ENCODE measurements around the gene QRICH1.

Gene QRICH1

DNA sequence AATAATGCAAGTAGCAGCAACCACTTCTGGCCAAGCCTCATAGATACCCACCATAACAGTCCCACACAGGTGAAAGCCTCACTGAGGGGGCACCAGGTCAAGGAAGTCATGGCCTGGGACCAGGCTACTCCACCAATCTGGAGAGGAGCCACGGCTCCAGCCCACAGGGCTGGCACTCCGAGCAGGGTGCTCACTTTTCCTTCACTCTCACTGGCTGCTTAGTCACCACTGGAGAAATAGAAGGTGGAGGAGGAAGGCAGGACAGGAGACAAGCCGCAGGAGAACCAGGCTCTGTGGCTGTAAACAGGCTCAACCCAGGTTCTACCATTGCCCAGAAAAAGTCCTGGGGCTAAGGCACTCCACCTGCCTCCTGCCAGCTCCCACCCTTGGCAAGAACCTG, 25.6 kb upstream of the QRICH1 start:
- no peak for DNase-seq (ENCODE audit: low read depth)

DNA sequence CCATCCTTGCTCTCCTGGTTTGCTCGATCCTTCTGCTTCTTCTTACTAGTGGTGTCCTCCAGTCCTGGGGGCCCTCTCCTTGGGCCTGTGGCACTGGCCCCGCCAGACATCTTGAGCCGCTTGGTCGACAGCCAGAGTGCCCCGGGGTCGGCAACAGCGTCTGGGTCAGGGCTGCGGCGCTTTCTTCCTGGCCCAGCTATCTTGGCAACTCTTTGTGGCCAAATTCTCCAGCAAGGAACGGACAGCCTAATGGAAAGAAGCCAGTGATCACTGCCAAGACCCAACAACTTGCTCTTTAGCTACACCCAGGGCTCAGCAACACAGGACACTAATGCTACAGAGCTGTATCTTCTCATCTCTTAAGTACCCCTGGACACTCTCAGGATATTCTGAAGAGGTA, 25.2 kb upstream of the QRICH1 start:
- DNase-seq (ENCODE audit: low read depth), result no peak

DNA sequence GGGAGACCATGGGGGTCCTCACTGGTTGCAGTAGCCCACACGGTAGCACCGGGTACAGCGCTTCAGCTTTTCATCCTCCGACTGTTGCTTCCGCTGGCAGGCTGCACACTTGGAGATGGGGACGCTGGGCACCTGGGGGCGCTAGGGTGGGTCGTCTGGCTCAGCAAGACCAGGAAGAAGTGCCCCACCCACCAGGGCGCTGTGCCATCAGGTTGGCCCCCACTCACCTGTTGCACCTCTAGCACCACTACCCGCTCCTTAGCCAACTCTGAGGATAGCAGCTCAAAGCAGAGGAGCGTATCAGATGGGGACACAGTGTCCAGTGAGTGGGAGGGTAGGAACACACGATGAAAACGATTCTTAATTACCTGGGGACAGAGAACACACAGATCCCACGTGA, 18.4 kb upstream of the QRICH1 start:
- DNase-seq (ENCODE audit: low read depth), result no peak

DNA sequence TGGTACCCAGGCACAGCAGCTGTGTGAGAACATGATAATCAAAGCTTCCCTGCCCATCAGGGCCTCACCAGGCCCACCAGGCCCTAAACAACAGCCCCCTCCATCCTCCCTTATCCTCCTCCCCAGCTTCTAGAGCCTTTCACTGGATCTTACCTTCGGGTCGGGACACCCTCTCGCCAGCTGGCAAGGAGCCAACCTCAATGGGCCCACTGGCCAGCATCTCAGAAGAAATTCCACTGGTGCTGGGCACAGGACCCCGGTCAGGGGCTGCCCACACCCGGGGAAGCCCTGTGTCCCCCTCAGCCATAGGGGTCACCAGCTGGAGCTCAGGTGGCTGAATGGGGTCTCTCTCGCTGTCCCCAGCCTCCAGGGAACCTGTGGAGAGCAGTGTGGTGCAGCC, 17.5 kb upstream of the QRICH1 start:
- DNase-seq (ENCODE audit: low read depth), result no peak

DNA sequence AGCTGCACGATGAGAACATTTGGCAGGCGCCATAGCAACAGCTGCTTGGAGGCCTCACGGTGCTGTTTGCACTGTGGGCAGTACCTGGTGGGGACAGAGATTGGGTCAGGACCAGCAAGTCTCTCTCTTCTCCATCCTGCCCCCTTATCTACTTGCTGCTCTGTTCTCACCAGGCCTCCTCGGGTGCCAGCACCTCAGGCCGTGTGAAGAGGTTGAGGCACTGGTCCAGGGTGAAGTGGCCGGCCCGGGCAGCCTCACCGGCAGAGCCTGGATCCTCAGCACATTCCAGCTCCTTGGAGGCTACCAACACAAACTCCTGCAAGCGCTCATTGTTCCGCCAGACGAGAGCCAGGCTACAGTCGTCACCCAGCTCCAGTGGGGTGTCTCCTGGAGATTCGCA, 16.9 kb upstream of the QRICH1 start:
- DNase-seq (ENCODE audit: low read depth), result no peak

DNA sequence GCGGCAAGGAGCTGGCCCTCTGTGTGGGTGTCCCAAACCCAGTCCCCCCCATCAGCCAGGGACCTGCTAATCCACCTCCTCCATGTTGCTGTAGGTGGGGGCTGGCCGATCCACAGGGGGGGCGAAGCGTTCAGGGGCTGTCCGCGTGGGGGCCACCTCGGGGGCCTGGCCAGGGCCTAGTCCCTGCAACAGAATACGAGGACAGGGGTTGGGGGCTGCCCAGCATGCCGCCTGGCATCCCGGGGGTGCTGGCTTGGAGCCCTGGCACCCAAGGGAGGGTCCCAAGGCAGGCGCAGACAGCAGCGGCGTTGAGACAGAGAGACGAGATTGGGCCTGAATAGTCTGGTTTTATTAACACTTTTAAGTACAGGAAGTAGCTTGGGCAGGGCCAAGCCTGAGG, 14.5 kb upstream of the QRICH1 start:
- no peak for DNase-seq (ENCODE audit: low read depth)

DNA sequence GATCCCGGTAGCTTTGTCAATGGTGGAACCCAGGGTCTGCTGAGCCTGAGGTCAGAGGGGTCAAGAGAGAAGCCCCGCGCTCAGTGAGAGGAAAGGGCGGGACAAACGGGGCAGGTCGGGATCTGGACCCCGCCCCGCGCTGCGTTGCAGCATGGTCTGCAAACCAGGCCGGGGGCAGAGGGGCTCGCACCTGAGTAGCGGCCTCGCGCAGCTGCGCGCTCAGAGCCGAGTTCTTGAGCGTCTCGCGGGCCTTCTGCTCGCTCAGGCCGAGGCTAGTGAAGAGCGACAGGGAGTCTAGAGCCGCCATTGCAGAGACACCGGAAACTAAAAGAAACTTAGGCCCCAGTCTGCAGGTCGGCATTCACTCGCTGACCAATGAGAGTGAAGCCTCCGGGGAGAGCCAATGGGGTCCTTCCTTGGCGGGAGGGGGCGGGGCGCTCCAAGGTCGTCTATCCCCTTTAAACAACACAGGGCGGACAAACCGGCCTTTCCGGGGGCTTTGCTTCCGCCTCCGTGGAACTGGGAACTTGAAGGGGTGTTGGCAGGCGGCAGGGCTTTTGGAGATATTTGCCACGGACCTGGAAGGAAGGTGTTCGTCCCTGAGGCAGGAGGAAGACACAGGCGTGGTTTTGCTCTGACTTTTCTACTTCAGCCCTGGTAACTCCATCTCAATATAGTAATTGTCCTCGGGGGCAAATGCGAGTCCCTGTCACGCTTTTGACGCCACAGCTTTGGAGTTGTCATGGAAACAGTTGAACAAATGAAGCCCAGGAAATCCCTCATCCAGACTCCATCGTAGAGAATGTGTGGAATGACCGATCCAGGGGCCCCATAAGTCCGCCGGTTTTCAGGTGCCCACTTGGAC, 10.8 kb upstream of the QRICH1 start, which contains the start of gene QARS1:
TSS of gene QARS1 (minus strand) at position 331 of the 865 bp plus-strand sequence. CDS start at position 307, 24 bp downstream.
- DNase-seq (ENCODE audit: low read depth), result peak; percentile 80

DNA sequence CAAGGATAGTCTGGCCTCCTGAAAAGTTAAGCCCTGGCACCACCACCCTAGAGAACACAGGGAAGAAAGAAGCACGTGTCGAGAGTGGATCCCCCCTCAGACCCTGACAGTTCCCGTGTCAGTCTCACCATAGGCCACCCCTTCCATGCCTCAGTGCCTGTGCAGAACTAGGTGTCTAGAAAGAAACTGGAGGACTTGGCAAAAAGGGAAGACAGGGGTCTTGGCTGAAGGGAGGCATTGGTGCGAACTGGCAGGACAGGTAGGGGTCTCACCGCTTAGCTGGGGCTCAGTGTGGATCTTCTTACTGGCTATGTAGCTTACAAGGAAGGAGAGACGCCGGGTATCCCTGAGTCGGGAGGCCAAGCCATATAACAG, 10.2 kb upstream of the QRICH1 start:
- DNase-seq (ENCODE audit: low read depth), result no peak

DNA sequence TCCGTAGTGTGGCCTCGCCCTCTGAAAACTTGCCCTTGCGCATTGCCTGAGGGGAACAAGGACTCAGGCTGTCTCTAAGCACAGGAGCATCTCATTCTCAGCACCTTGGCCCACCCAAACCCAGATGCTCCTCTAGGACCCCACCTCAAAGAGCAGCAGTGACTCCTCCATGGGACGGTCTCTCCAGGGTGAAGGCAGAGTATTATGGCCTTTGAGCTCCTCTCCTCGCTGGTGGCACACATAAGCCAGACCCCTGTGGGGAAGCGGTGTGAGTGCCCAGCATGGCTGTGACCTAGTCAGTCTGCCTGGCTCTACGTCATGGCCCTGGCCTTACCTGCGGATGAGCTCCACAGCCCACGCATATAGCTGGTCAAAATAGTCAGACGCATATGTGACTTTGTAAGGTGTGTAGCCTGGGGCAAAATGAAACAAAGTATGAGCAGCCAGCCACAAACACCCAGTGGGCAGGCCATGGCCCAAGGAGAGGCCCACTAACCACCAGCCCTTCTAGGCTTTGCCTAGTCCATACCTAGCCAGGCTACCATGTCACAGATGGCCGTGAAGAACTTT, 6.3 kb upstream of the QRICH1 start:
- no peak for DNase-seq (ENCODE audit: low read depth)

DNA sequence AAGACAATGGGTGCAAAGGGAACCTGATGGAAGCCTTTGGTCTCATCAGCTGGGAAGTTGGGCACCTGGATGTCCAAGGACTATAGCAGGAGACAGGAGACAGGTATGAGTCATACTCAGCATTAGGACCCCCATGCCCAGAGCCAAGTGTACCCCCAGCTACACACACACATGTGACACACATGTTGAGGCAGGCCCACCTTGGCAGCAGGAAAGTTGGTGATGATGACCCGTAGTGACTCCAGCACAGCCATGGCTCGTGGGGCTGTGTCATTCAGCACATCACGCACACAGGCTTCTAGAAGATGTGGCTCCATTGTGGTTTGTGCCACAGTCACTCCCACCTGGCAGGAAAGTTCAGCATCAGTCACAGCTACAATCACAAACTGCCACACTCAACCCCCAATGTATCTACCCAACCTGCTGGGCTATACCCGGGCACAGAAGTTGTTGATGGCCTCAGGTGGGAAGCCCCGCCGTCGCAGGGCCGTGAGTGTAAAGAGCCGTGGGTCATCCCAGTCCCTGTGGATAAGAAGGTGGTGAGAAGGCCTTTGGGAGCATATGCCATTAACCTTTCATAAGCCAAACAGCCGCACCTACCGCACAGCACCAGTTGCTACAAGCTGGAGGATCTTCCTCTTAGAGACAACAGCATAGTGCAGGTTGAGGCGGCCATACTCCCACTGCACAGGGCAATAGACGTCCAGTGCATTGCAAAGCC, 5.2 kb upstream of the QRICH1 start:
- DNase-seq (ENCODE audit: low read depth), result no peak

DNA sequence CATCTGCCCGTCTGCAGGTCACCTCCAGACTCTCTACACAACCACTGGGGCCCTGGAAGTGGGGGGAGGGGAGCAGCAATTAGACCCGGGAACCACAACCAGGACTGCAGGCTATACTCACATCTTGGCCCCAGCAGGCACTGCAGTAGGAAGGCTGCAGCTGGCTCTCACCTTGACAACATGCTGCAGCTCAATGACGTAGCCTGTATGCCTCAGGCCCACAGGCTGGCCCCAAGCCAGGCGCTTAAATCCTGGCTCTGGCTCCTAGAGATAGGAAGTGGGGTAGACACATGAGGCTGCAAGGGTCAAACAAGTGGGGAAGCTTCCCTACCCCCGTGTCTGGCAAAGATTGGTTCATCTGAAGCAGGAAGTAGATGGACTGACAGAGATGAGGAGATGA, 4.6 kb upstream of the QRICH1 start:
- no peak for DNase-seq (ENCODE audit: low read depth)

DNA sequence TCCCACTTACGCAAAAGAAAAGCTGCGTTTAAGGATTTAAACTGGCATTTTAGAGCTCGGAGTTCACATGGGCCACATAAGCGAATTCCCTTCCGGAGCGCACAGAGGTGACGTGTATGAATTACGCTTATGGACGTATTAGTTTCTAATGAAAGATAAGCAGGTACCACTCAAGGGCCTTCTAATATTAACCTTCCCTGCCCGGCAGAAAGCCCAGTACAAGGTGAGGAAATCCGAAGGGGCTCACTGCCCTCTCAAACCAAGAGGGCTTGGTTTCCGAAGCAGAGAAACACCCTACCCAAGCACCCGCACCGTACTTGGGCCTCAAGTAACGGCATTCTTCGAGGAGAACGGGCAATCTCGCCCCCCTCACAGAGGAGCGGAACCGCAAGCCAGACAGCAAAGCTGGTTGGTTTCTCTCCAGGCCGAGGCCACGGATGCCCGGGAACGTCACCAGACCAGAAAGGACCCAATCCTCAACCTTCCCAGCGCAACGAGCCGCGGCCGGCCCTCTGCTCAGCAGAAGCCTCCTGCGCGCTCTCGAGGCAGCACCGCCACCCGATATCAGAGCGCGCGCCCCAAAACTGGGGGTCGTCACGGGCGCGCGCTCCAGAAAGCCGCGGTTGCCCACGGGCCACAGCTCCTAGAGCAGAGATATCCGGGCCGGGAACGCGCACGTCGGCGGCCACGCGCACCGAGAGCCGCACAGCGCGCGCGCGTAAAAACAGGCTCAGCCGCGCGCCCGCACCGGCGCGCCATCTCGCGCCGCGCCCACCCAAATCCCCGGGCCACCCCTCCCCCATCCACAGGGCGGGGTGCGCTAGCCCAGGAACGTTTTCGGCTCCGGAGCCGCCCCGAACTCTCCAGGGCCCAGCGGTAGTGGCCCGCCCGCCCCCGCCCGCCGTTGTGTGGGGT, 676 bp downstream of the QRICH1 start:
- peak; percentile 60 for DNase-seq (ENCODE audit: low read depth)

DNA sequence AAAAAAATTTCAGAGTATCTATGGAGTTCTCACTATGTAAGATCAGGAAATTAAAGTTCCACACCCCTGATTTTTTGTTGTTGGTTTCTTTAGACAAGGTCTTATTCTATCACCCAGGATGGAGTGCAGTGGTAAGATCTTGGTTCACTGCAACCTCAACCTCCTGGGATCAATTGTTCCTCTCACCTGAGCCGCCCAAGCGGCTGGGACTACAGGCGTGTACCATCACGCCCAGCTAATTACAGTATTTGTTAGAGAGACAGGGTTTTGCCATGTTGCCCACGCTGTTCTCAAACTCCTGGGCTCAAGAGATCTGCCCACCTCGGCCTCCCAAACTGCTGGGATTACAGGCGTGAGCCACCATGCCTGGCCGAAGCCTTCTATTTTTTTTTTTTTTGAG, 12.4 kb downstream of the QRICH1 start:
- no peak for DNase-seq (ENCODE audit: low read depth)

DNA sequence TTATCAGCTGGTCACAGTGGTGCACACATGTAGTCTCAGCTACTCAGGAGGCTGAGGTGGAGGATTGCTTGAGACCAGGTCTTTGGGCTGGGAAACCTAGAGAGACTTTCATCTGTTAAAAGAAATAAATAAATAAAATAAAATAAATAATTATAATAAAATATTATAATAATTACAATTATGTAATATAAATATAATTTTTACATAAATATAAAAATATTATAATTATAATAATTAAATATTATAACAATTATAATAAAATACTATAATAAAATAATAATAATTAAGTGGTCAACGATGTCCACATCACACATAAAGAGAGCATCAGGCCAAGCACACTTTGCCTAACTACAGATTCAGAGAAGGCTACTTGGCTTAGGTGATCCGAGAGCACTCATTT, 14.6 kb downstream of the QRICH1 start:
- DNase-seq (ENCODE audit: low read depth), result no peak

DNA sequence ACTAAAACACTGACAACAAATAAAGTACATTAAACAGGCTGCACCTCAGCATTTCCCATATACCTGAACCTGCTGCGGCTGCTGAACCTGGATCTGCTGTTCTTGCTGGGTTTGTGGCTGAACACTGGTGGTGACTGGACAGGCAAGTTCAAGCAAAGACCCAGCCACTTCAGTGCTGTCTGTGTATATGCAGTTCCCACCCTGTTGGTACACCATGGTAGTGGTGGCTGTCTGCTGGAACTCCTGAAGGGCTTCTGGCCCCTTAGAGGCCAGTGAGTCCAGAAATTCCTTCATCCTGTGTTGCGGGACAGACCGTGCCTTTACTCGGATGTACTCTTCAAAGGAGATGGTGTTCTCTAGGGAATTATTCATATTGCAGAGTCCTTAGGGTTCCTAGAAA, 17.2 kb downstream of the QRICH1 start:
- DNase-seq (ENCODE audit: low read depth), result no peak

DNA sequence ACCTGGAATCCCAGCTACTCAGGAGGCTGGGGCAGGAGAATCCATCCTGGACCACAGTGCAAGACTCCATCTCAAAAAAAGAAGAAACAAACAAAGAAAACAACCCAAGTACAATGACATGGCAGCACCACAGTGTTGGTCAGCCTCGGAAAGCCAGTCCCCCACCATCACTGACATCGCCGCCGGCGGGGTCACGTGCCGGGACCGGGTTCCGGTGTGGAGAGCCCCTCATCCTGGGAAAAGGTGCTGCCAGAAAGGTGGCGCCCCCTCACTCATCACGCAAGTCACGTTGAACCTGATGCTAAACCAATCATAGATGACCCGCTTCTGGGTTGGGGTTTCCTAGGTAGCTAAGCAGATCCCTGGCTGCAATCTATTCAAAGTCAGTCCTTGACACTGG, 17.8 kb downstream of the QRICH1 start:
- no peak for DNase-seq (ENCODE audit: low read depth)

DNA sequence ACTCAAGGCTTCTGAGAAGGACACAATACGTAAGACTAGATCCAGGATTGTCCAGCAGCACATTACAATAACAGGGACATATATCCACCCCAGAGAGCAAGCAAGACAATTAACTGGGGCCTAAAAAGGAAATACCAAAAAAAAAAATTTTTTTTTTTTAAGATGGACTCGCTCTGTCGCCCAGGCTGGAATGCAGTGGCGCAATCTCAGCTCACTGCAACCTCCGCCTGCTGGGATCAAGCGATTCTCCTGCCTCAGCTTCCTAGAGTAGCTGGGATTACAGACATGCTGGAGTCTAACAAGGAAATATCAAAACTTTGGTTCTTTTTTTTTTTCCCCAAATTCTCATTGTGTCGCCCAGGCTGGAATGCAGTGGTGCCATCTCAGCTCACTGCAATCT, 35.9 kb downstream of the QRICH1 start:
- DNase-seq (ENCODE audit: low read depth), result no peak

DNA sequence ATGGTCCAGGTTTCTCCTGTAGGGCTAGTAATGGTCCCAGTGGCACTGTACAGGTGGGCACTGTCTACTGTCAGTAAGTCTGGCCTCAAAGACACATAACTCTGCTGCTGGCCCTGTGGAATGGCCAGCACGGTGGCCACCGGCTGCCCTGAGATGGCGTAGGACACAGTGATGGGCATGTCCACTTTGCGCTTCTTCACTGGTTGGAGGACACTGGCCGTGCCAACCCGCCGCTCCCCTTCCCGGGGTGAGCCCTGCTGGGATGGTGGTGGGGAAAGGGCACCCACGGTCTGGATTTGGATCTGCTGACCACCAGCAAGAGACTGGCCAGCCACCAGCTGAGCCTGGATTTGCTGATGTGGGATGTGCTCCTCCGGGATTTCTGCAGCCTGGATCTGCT, 36.6 kb downstream of the QRICH1 start:
- no peak for DNase-seq (ENCODE audit: low read depth)

DNA sequence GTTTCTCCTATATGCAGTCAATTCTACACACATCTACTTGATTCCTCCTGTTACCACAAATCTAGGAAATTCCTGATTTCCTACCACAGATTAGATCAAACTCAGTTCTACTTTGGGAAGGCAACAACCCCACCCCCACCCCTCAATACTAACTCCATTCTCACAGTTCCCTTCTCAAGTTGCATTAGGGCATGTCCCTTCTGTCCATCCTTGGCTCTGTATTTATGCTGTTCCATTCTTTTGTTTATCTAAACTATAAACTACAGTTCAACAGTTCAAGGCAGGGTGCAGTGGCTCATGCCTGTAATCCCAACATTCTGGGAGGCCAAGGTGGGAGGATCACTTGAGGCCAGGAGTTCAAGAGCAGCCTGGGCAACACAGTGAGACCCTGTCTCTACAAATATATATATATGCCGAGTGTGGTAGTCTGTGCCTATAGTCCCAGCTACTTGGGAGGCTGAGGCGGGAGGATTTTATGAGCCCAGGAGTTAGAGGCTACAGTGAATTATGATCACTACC, 39.5 kb downstream of the QRICH1 start:
- no peak for DNase-seq (ENCODE audit: low read depth)

DNA sequence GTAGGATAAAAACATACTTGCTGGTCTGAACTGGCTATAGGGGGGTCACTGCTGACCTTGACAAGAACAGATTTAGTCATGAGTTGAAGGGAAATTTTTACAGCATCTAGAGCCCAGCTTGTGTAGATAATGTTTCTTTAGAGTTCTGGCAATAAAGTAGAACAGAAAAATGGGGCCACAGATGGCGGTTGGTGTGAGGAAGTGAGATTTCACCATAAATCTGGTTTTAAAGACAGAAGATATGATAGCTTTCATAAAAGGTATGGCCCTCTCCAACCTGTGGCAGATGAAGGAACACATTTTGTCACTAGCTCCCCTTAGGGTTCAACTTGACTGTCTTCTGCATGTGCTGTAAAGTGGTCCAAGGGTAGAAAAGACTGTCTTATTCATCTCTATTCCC, 40.3 kb downstream of the QRICH1 start:
- DNase-seq (ENCODE audit: low read depth), result no peak

DNA sequence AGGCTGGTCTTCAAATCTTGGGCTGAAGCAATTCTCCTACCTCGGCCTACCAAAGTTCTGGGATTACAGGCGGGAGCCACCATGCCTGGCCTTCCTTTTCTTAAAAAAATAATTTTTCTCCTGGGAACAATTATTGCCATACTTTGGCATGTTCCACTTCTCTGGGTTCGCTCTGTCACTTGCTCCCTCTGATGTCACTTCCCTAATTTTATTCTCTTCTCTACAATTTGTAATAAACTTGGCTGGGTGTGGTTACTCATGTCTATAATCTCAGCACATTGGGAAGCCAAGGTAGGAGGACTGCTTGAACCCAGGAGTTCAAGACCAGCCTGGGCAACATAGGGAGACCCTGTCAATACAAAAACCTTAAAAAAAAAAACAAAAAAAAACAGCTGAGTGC, 58.6 kb downstream of the QRICH1 start:
- DNase-seq (ENCODE audit: low read depth), result no peak

DNA sequence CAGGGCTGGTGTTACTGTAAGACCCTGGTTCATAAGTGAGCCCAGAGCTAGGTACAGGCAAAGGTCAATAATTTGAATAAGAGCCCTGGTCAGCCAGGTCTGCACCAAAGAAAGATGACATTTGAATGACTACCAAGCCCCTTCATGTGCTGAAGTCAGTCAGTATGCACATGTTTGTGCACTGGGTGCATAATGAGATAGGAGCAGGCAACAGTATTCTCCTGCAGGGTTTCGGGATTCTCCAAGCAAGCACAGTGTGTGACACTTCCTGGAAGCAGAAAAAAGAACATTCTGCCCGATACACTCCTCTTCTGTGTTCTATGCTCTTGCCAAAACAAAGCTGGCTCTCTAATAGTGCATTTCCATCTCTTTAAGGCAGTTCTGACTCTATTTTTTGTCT, 59.2 kb downstream of the QRICH1 start:
- no peak for DNase-seq (ENCODE audit: low read depth)

All from stimulated activated CD8-positive, alpha-beta memory T cell treated with anti-CD3 and anti-CD28 coated beads, Interleukin-15, amount 100 ng/mL, for 1 hour (primary cell).